ENCODE measurements around the gene FBXL14.

The FBXL14 gene

GRCh38 chr12:1532375-1533165 lies 61.8 kb downstream of the FBXL14 start:
- DNase-seq: no peak

GRCh38 chr12:1531654-1532374 lies 62.6 kb downstream of the FBXL14 start:
- no peak for DNase-seq

- no peak for DNase-seq
These were observed 63.2 kb downstream of the FBXL14 start for GRCh38 chr12:1531153-1531653.

GRCh38 chr12:1530592-1531152 lies 63.7 kb downstream of the FBXL14 start:
- no peak for DNase-seq

DNA sequence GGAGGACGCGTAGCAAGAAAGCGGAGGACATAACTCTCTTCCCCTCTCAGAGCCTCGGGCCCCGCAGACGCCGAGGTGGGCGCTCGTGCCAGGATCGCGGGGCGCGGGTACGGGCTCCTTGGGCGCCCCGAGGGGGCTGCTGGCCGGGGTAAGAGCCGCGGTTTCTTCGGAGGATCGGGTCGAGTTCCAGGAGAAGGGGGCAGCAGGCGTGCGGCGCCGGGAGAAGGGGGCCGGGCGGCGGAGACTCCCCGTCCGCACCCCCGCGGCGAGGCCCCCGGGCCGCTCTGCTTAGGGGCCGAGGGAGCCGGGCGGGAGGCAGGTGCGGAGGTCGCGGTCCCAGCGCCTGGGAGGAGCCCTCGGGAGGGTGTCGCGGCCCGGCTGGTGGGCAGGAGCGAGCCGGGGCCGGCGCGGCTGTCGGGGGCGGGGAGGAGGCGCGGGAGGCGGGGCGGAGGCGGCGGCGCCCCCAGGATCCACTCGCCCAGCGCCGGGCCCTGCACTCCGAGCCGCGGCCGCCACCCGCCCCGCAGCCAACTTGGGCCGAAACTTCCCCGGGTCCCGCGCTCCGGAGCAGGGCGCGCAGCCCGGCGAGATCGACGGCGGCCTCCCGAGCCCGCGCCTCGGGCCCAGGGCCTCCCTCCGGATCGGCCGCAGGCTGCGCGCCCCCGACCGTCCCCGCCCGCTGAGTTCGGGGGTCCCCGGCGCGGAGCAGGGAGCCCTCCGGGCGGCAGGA lies 64.4 kb downstream of the FBXL14 start:
- DNase-seq: no peak

GRCh38 chr12:1529228-1529861 lies 65.0 kb downstream of the FBXL14 start:
- DNase-seq: no peak

DNA sequence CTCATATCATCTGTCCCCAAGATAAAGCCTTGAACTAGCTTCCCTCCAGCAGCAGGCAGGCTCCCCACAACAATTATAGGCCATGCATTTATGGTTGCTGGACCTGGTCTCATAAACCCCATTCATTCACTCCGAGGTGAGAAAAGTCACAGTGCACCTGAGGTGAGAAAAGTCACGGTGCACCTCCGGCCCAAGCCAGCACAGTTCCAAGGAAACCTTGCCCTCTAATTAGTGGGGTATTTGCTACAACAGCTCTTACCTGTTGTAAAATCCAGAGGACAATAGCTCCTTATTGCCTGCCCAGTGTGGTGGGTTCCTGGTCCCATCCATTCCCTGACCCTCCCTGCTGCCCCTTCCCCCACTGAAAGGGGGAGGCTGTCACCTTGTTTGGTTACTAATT lies 65.6 kb downstream of the FBXL14 start:
- no peak for DNase-seq

DNA sequence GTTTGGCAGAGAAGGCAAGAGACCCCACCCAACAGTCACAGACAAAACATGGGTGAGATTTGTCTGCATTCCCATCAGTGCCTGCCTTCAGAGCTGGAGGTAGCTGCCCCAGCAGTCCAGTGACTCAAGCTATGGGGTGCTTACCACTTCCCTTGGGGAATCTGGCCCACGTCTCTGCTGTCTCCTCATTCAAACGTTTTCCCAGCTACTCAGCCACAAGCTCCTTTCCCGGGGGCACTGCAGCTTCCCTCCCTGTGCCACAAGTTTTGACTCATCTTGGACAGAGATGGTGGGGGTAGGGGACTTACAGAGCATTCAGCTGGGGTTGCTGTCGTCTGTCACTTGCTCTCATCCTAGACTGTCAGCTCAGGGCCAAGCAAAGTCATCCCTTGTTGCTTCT lies 66.6 kb downstream of the FBXL14 start:
- DNase-seq: no peak

- no peak for DNase-seq
These were observed 68.5 kb downstream of the FBXL14 start for GRCh38 chr12:1525858-1526257.

- DNase-seq: no peak
These were observed 70.8 kb downstream of the FBXL14 start for GRCh38 chr12:1523558-1524050.

GRCh38 chr12:1523046-1523445 lies 71.3 kb downstream of the FBXL14 start:
- no peak for DNase-seq

DNA sequence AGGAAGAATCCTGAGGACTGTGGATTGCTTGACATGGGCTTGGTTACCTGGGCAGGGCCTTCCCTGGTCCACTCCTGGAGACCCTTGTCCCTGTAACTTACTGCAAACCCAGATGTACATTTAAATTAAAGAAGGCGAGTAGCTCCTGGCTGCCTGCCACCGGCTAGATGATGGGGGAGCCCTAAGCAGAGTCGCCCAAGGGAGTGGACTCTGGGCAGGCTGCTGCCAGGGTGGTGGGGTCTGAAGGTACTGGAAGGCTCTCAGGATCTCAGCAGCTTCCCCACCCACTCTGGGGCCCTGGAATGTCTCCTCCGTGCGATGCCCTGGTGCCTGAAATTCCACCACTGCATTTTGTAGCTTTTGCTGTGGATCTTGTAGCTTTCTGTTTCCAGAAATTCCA lies 74.7 kb downstream of the FBXL14 start:
- DNase-seq: no peak

GRCh38 chr12:1518591-1519516 lies 75.5 kb downstream of the FBXL14 start:
- no peak for DNase-seq

DNA sequence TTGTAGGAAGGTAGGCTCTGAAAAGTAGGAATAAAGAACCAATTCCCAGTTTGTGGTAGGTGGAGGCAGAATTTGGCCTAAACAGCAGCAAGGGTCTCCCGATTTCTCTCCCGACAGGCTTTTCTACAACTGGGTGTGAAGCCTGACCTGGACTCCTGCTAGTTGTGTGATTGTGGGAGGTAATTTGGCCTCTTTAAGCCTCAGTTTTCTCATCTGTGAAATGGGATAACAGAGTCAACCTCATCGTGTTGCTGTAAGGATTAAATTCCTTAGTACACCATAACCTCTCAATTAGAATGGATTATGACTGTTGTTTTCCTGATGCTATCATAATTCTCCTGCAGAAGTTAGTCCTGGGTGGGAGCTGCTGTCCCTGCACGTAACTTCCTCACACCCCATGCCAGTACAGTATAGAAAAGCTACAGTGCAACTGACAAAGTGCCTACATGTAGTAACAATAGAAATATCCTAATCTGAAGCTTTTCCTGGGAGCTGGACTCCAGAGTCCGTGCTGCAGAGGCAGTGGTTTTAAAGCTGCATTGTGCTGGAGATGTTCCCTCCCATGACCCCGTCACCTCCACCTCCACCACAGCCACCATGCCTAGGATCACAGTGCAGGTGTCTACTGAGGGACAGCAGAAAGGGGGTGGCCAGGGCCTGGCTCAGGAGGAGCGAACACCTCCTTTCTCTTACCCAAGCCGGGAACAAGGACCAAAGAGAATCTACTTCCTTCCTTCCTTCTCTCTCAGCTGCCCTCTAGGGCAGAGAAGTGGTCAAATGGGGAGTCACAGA lies 76.5 kb downstream of the FBXL14 start:
- DNase-seq: no peak

- DNase-seq: no peak
These were observed 77.4 kb downstream of the FBXL14 start for GRCh38 chr12:1517007-1517406.

All from activated naive CD4-positive, alpha-beta T cell treated with anti-CD3 and anti-CD28 coated beads, Interleukin-2, amount 50 U/mL, for 16 hours (primary cell).